ENCODE data around the gene MYH16. TPM values are rescaled to one million over a fixed set of nuclear protein-coding genes. Genes with fewer than 3 reads are reported as not detected.
"Not testable (repeated sequence)": the region's sequence is repeated elsewhere in the genome, so short reads cannot be mapped to it uniquely, and the experiment has no call there.

MYH16 gene
- total RNA-seq, 2 experiments from 2014 or later, result not detected

- CTCF ChIA-PET, result no interaction called here
- no peaks in the 10 kb centered on the region for H3K4me1 Mint-ChIP-seq (ENCODE audit: low read depth)
These were observed 6.7 kb upstream of the MYH16 start for GRCh38 chr7:99265848-99266480.

GRCh38 chr7:99267481-99267840 is 5.2 kb upstream of the MYH16 start:
- intact Hi-C loops (cut with micrococcal nuclease), result no loop called here

More at GRCh38 chr7:99265848-99266480, 6.7 kb upstream of the MYH16 start:
- no peaks in the 10 kb centered on the region for H3K36me3 Mint-ChIP-seq
- H3K4me3 Mint-ChIP-seq, result no peak overlapping the region
- DNase-seq, result no peak
- peaks cover 6% of the 10 kb centered on the region for H3K27me3 Mint-ChIP-seq
- no peak overlapping the region for H3K27ac Mint-ChIP-seq
- intact Hi-C loops (cut with micrococcal nuclease), result no loop called here
- no peaks in the 10 kb centered on the region for H3K9me3 Mint-ChIP-seq
- POLR2A ChIA-PET, result no interaction called here

DNA sequence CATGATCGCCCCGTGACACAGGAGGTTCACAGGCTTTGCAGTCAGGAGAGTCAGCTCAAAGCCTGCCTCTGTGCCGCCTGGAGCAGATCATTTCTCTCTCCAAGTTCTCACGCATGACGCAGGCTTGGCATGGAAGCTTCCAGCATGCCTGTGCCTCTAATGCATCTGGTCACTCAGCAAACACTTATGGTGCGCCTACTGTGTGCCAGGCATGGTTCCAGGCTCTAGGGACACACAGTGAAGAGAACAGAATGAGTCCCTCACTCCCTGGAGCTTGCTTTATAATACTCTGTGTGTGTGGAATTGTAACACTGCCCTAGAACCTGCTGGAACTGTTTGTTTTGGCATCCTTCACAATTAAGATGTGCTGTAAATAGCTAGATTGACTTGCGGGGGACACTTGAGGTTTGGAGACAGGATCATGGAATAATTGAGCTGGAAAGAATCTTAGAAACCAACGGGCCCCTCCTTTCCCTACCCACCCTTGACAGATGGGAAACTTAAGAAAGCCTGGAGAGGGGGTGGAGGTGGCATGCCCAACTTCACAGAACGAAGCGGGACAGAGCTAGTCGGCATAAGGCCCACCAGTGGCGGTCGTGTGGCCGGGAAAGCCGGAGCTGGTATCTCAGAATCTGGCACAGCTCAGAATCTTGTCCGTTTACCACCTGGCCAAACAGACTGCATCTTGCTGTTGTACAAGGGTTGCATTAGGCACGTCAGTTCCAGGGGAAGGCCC is 4.6 kb upstream of the MYH16 start:
- Mint-ChIP-seq H3K27ac (no peak overlapping the region), H3K36me3 (no peaks in the 10 kb centered on the region), H3K27me3 (peaks cover 6% of the 10 kb centered on the region), H3K9me3 (no peaks in the 10 kb centered on the region), H3K4me3 (no peak overlapping the region), H3K4me1 (ENCODE audit: low read depth) (no peaks in the 10 kb centered on the region)
- POLR2A ChIA-PET, result no interaction called here
- DNase-seq, result no peak
- CTCF ChIA-PET, result interaction anchor here (1.1 kb wide), 1 partner anchor 231 kb away, joined by 3 read pairs; no protein-coding TSS in a partner anchor
- intact Hi-C loops (cut with micrococcal nuclease), result no loop called here

More at GRCh38 chr7:99267481-99267840, 5.2 kb upstream of the MYH16 start:
- ChIA-PET POLR2A (no interaction called here), CTCF (interaction anchor here (1.1 kb wide), 1 partner anchor 230 kb away, joined by 3 read pairs; no protein-coding TSS in a partner anchor)
- Mint-ChIP-seq H3K36me3 (no peaks in the 10 kb centered on the region), H3K27me3 (peaks cover 6% of the 10 kb centered on the region), H3K27ac (no peak overlapping the region), H3K4me3 (no peak overlapping the region), H3K4me1 (ENCODE audit: low read depth) (no peaks in the 10 kb centered on the region), H3K9me3 (no peaks in the 10 kb centered on the region)
- DNase-seq, result peak; percentile 16

GRCh38 chr7:99268577-99268908 is 4.1 kb upstream of the MYH16 start:
- Mint-ChIP-seq H3K4me3 (no peak overlapping the region), H3K36me3 (no peaks in the 10 kb centered on the region), H3K4me1 (ENCODE audit: low read depth) (peaks cover 4% of the 10 kb centered on the region), H3K27ac (no peak overlapping the region), H3K27me3 (peaks cover 6% of the 10 kb centered on the region), H3K9me3 (no peaks in the 10 kb centered on the region)
- intact Hi-C loops (cut with micrococcal nuclease), result no loop called here
- ChIA-PET CTCF (interaction anchor here (1.1 kb wide), 1 partner anchor 231 kb away, joined by 3 read pairs; no protein-coding TSS in a partner anchor), POLR2A (no interaction called here)
- no peak for DNase-seq

DNA sequence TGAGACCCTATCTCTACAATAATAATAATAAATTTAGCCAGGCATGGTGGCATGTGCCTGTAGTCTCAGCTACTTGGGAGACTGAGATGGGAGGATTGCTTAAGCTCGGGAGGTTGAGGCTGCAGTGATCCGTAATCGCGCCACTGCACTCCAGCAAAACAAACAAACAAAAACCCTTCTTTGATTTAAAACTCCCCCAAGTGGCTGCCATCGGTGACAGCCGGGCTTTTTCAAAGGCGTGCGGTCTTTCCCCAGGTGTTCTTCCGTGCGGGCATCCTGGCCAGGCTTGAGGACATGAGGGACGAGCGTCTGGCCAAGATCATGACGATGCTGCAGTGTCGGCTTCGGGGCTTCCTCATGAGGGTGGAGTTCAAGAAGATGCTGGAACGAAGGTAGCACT is 1.9 kb upstream of the MYH16 start:
- Mint-ChIP-seq H3K36me3 (no peaks in the 10 kb centered on the region), H3K27me3 (peaks cover 6% of the 10 kb centered on the region), H3K4me1 (ENCODE audit: low read depth) (peaks cover 12% of the 10 kb centered on the region), H3K9me3 (no peaks in the 10 kb centered on the region), H3K27ac (no peak overlapping the region), H3K4me3 (no peak overlapping the region)
- intact Hi-C loops (cut with micrococcal nuclease), result no loop called here
- no peak for DNase-seq
- ChIA-PET CTCF (interaction anchor here (0.7 kb wide), 1 partner anchor 374 kb away, joined by 4 read pairs; no protein-coding TSS in a partner anchor), POLR2A (no interaction called here)

GRCh38 chr7:99273561-99273960 is 922 bp downstream of the MYH16 start:
- peaks cover 12% of the 10 kb centered on the region for H3K4me1 Mint-ChIP-seq (ENCODE audit: low read depth)
- CTCF ChIA-PET, result interaction anchor here (1.0 to 1.9 kb wide), 4 partner anchors 10 to 52 kb away, joined by 3 to 8 read pairs (median 4); partner anchors contain the start of gene ARPC1A
- intact Hi-C loops (cut with micrococcal nuclease); H3K9me3 Mint-ChIP-seq; DNase-seq; H3K4me3 Mint-ChIP-seq; H3K36me3 Mint-ChIP-seq; H3K27me3 Mint-ChIP-seq: not testable (repeated sequence)
- peak overlapping the region; percentile 83 for H3K27ac Mint-ChIP-seq
- POLR2A ChIA-PET, result interaction anchor here (1.1 kb wide), 1 partner anchor 129 kb away, joined by 4 read pairs; no protein-coding TSS in a partner anchor

GRCh38 chr7:99274908-99275307 is 2.3 kb downstream of the MYH16 start:
- not testable (repeated sequence) for H3K4me3 Mint-ChIP-seq, H3K36me3 Mint-ChIP-seq, H3K27ac Mint-ChIP-seq, H3K9me3 Mint-ChIP-seq, DNase-seq, H3K27me3 Mint-ChIP-seq
- CTCF ChIA-PET, result interaction anchor here (1.3 to 1.9 kb wide), 4 partner anchors 8 to 51 kb away, joined by 4 to 8 read pairs (median 5); partner anchors contain the start of gene ARPC1A
- H3K4me1 Mint-ChIP-seq (ENCODE audit: low read depth), result peaks cover 12% of the 10 kb centered on the region
- intact Hi-C loops (cut with micrococcal nuclease), result loop anchor here (2.0 kb wide), 1 partner anchor 38 kb away; no protein-coding TSS in a partner anchor
- POLR2A ChIA-PET, result interaction anchor here (1.1 kb wide), 1 partner anchor 130 kb away, joined by 4 read pairs; no protein-coding TSS in a partner anchor

GRCh38 chr7:99275496-99275895 is 2.9 kb downstream of the MYH16 start:
- CTCF ChIA-PET, result interaction anchor here (1.9 kb wide), 1 partner anchor 25 kb away, joined by 5 read pairs; no protein-coding TSS in a partner anchor
- Mint-ChIP-seq H3K27me3 (no peaks in the 10 kb centered on the region), H3K36me3 (no peaks in the 10 kb centered on the region)

GRCh38 chr7:99278180-99278579 is 5.5 kb downstream of the MYH16 start:
- Mint-ChIP-seq H3K27ac (no peak overlapping the region), H3K4me3 (no peak overlapping the region), H3K27me3 (no peaks in the 10 kb centered on the region), H3K36me3 (no peaks in the 10 kb centered on the region), H3K9me3 (no peaks in the 10 kb centered on the region), H3K4me1 (ENCODE audit: low read depth) (peaks cover 12% of the 10 kb centered on the region)
- DNase-seq, result no peak
- ChIA-PET POLR2A (no interaction called here), CTCF (no interaction called here)
- intact Hi-C loops (cut with micrococcal nuclease), result no loop called here

More at GRCh38 chr7:99275496-99275895, 2.9 kb downstream of the MYH16 start:
- POLR2A ChIA-PET, result no interaction called here
- no peak overlapping the region for H3K27ac Mint-ChIP-seq
- DNase-seq, result no peak
- intact Hi-C loops (cut with micrococcal nuclease), result loop anchor here (2.0 kb wide), 1 partner anchor 37 kb away; no protein-coding TSS in a partner anchor
- H3K4me3 Mint-ChIP-seq, result no peak overlapping the region
- no peaks in the 10 kb centered on the region for H3K9me3 Mint-ChIP-seq
- peaks cover 12% of the 10 kb centered on the region for H3K4me1 Mint-ChIP-seq (ENCODE audit: low read depth)

GRCh38 chr7:99284165-99284564 is 11.5 kb downstream of the MYH16 start:
- CTCF ChIA-PET; DNase-seq; intact Hi-C loops (cut with micrococcal nuclease); H3K4me3 Mint-ChIP-seq; H3K27ac Mint-ChIP-seq; H3K36me3 Mint-ChIP-seq; H3K27me3 Mint-ChIP-seq; H3K4me1 Mint-ChIP-seq (ENCODE audit: low read depth); H3K9me3 Mint-ChIP-seq: not testable (repeated sequence)
- POLR2A ChIA-PET, result interaction anchor here (0.6 kb wide), 1 partner anchor 393 kb away, joined by 4 read pairs; no protein-coding TSS in a partner anchor

- no peak for DNase-seq
- no peaks in the 10 kb centered on the region for H3K27me3 Mint-ChIP-seq
- no peak overlapping the region for H3K27ac Mint-ChIP-seq
- intact Hi-C loops (cut with micrococcal nuclease), result no loop called here
- H3K9me3 Mint-ChIP-seq, result no peaks in the 10 kb centered on the region
- CTCF ChIA-PET, result no interaction called here
- no peaks in the 10 kb centered on the region for H3K4me1 Mint-ChIP-seq (ENCODE audit: low read depth)
- POLR2A ChIA-PET, result no interaction called here
- no peak overlapping the region for H3K4me3 Mint-ChIP-seq
- no peaks in the 10 kb centered on the region for H3K36me3 Mint-ChIP-seq
These were observed 15.3 kb downstream of the MYH16 start for GRCh38 chr7:99287779-99288534.

DNA sequence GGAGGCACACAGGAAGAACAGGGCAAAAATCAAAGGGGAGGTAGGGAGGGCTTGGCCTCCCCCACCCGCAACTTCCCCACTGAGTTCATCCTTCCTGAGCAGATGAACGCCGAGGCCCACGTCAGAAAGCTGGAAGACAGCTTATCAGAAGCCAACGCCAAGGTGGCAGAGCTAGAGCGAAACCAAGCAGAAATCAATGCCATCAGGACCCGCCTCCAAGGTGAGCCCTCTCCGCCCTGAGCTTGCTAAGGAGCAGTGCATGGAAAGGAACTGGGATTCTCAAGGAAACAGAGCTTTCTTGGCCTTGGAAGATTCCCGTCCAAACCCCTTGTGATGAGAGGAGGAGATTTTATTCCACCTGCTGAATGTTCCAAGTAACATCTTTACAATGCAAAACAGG is 16.5 kb downstream of the MYH16 start:
- no peak overlapping the region for H3K4me3 Mint-ChIP-seq

More for the DNA sequence above, 16.5 kb downstream of the MYH16 start:
- Mint-ChIP-seq H3K27ac (no peak overlapping the region), H3K9me3 (no peaks in the 10 kb centered on the region), H3K27me3 (no peaks in the 10 kb centered on the region), H3K4me1 (ENCODE audit: low read depth) (no peaks in the 10 kb centered on the region), H3K36me3 (no peaks in the 10 kb centered on the region)
- DNase-seq, result no peak
- POLR2A ChIA-PET, result no interaction called here
- intact Hi-C loops (cut with micrococcal nuclease), result no loop called here
- CTCF ChIA-PET, result no interaction called here

Data from activated CD4-positive, alpha-beta memory T cell treated with anti-CD3 and anti-CD28 coated beads for 36 hours (primary cell).